ENCODE data around the gene PRSS53.

Gene PRSS53

DNA sequence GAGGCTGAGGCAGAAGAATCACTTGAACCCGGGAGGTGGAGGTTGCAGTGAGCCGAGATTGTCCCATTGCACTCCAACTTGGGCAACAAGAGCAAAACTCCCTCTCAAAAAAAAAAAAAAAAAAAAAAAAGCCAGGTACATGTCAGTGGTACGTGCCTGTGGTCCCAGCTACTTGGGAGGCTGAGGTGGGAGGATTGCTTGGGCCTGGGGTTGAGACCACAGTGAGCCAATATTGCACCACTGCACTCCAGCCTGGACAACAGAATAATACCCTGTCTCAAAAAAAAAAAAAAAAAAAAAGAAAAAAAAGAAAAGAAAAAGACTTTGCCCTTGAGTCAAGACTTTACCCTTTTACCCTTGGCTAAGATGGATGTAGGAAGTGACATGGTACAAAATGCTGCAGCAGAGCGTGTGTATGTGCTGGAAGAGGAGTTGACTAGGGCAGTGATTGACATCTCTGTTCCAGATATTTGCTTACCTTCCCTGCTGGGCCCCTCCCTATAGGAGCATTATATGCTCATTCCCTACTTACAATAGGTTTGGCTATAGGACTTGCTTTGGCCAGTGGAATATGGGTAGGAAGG is 44.8 kb downstream of the PRSS53 start:
- H3K36me3 ChIP-seq (ENCODE audit: low read length) = no peaks in the 10 kb centered on the region
- H3K9me3 ChIP-seq (ENCODE audit: insufficient read depth, low read length) = no peaks in the 10 kb centered on the region
- H3K27ac ChIP-seq (ENCODE audit: low read depth, low read length) = no peak overlapping the region
- no peaks in the 10 kb centered on the region for H3K9me2 ChIP-seq (replicated peaks; ENCODE audit: insufficient read depth, low read length)
- H4K20me1 ChIP-seq (ENCODE audit: low read depth, low read length) = no peaks in the 10 kb centered on the region
- no peak overlapping the region for H2AFZ ChIP-seq (ENCODE audit: low read depth, low read length, severe bottlenecking)
- no peaks in the 10 kb centered on the region for H3F3A ChIP-seq (ENCODE audit: insufficient read depth)
- H3K4me2 ChIP-seq (ENCODE audit: low read depth, low read length, poor library complexity, severe bottlenecking) = no peak overlapping the region
- no peak overlapping the region for H3K9ac ChIP-seq (ENCODE audit: low read length)
- no peaks in the 10 kb centered on the region for H3K79me2 ChIP-seq (ENCODE audit: insufficient read depth, low read length)
- no peaks in the 10 kb centered on the region for H3K27me3 ChIP-seq (ENCODE audit: low read length)
- no peak for TF ChIP-seq EZH2phosphoT487 (conservative IDR thresholded peaks at IDR 0.05; ENCODE audit: low read length)
- TF ChIP-seq, protein P1, sequence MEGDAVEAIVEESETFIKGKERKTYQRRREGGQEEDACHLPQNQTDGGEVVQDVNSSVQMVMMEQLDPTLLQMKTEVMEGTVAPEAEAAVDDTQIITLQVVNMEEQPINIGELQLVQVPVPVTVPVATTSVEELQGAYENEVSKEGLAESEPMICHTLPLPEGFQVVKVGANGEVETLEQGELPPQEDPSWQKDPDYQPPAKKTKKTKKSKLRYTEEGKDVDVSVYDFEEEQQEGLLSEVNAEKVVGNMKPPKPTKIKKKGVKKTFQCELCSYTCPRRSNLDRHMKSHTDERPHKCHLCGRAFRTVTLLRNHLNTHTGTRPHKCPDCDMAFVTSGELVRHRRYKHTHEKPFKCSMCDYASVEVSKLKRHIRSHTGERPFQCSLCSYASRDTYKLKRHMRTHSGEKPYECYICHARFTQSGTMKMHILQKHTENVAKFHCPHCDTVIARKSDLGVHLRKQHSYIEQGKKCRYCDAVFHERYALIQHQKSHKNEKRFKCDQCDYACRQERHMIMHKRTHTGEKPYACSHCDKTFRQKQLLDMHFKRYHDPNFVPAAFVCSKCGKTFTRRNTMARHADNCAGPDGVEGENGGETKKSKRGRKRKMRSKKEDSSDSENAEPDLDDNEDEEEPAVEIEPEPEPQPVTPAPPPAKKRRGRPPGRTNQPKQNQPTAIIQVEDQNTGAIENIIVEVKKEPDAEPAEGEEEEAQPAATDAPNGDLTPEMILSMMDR (IDR thresholded peaks at IDR 0.05; ENCODE audit: insufficient read depth, low read length, poor library complexity, severe bottlenecking) = no peak
- no peak overlapping the region for H3K4me3 ChIP-seq (ENCODE audit: insufficient read depth, low read length, poor library complexity, severe bottlenecking)

DNA sequence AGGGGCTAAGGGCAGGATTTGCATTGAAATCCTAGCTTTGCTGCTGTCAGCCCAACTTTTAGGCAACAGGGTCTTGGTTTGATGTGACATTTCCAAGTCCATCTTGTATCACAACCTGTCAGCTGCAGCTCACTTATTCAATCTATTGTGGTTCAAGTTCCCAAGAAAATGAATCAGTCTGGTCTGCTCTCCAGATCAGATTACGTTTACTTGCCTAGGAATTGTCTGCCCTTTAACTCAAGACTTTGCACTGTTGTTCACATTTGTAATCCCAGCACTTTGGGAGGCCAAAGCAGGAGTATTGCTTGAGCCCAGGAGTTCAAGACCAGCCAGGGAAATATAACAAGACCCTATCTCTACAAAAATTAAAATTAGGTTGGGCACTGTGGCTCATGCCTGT is 45.4 kb downstream of the PRSS53 start:
- H3K27ac ChIP-seq (ENCODE audit: low read depth, low read length) = no peak overlapping the region
- no peaks in the 10 kb centered on the region for H3F3A ChIP-seq (ENCODE audit: insufficient read depth)
- H3K9me3 ChIP-seq (ENCODE audit: insufficient read depth, low read length) = no peaks in the 10 kb centered on the region
- H3K9ac ChIP-seq (ENCODE audit: low read length) = no peak overlapping the region
- no peak overlapping the region for H3K4me2 ChIP-seq (ENCODE audit: low read depth, low read length, poor library complexity, severe bottlenecking)
- no peaks in the 10 kb centered on the region for H3K79me2 ChIP-seq (ENCODE audit: insufficient read depth, low read length)
- no peaks in the 10 kb centered on the region for H3K9me2 ChIP-seq (replicated peaks; ENCODE audit: insufficient read depth, low read length)
- H4K20me1 ChIP-seq (ENCODE audit: low read depth, low read length) = no peaks in the 10 kb centered on the region
- TF ChIP-seq, protein P1 (IDR thresholded peaks at IDR 0.05; ENCODE audit: insufficient read depth, low read length, poor library complexity, severe bottlenecking) = no peak
- TF ChIP-seq EZH2phosphoT487 (conservative IDR thresholded peaks at IDR 0.05; ENCODE audit: low read length) = no peak
- H3K27me3 ChIP-seq (ENCODE audit: low read length) = no peaks in the 10 kb centered on the region
- no peak overlapping the region for H2AFZ ChIP-seq (ENCODE audit: low read depth, low read length, severe bottlenecking)
- no peaks in the 10 kb centered on the region for H3K36me3 ChIP-seq (ENCODE audit: low read length)
- no peak overlapping the region for H3K4me3 ChIP-seq (ENCODE audit: insufficient read depth, low read length, poor library complexity, severe bottlenecking)

DNA sequence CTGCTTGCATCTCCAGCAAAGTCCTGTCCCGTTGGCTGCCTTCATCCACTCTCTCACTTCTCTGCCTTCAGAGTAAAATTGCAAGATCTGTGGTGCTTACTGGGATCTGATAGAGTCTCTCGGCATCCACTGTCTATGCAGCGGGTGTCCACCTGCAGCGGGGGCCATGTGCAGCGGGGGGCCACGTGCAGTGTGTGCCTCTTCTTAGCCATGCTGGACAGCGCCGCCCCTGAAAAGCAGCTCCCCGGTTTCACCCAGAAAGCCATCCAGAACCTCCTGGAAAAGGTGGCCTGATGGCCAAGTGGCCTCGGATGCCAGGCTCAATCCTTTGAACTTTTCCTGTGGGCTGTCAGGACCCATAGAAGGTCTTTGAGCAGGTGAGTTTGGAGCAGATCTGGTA is 45.9 kb downstream of the PRSS53 start:
- Histone ChIP-seq H3K4me2 (ENCODE audit: low read depth, low read length, poor library complexity, severe bottlenecking) (no peak overlapping the region), H3K27ac (ENCODE audit: low read depth, low read length) (no peak overlapping the region), H3K9me3 (ENCODE audit: insufficient read depth, low read length) (no peaks in the 10 kb centered on the region), H3K9ac (ENCODE audit: low read length) (no peak overlapping the region), H3K27me3 (ENCODE audit: low read length) (no peaks in the 10 kb centered on the region), H3K79me2 (ENCODE audit: insufficient read depth, low read length) (no peaks in the 10 kb centered on the region), H3K4me3 (ENCODE audit: insufficient read depth, low read length, poor library complexity, severe bottlenecking) (no peak overlapping the region), H4K20me1 (ENCODE audit: low read depth, low read length) (no peaks in the 10 kb centered on the region), H3K9me2 (replicated peaks; ENCODE audit: insufficient read depth, low read length) (no peaks in the 10 kb centered on the region), H3F3A (ENCODE audit: insufficient read depth) (no peaks in the 10 kb centered on the region), H2AFZ (ENCODE audit: low read depth, low read length, severe bottlenecking) (no peak overlapping the region), H3K36me3 (ENCODE audit: low read length) (no peaks in the 10 kb centered on the region)
- TF ChIP-seq, protein P1 (IDR thresholded peaks at IDR 0.05; ENCODE audit: insufficient read depth, low read length, poor library complexity, severe bottlenecking) = no peak
- no peak for TF ChIP-seq EZH2phosphoT487 (conservative IDR thresholded peaks at IDR 0.05; ENCODE audit: low read length)
